ENCODE data around the gene LRMDA.

Gene LRMDA

DNA sequence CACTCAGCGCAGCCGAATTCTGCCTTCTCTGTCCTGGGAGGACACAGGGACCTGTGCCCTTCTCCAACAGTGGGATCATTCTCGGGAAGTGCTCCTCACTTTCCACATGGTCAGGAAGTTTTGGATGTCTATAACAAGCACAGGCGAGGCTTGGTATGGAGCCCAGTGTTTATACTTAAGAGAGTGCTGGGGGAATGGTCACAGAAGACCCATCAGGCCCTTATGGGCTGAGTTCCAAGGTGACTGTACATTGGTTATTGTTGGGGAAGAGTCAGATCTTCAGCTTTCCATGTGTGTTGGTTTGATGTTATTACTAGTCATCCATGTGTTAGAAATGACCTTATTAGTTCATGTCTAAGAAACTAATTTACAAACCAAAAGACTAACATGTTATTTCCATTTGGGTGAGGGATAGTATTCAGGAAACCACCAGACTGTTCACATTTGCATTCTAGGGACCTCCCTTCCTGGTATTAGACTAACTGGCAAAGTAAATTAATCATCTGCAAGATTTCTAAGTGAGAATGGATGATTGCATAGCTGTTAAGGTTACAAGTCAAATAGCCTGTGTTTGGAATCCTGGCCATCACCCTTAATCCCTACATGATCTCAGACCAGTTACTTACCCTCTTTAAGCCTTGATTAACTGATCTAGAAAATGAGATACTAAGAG lies 834.2 kb downstream of the LRMDA start:
- no peaks in the 10 kb centered on the region for H3K9me3 ChIP-seq (ENCODE audit: control insufficient read depth, insufficient read depth, low read length)
- no peak overlapping the region for H3K9ac ChIP-seq (ENCODE audit: low read depth, low read length)
- H3K4me3 ChIP-seq (ENCODE audit: low read depth, low read length) = no peak overlapping the region
- H3K27me3 ChIP-seq (ENCODE audit: control insufficient read depth, insufficient read depth, low read length) = no peaks in the 10 kb centered on the region
- no peaks in the 10 kb centered on the region for H3K36me3 ChIP-seq (ENCODE audit: control insufficient read depth, insufficient read depth, low read length)
- peaks cover 11% of the 10 kb centered on the region for H3K4me1 ChIP-seq (ENCODE audit: control insufficient read depth, insufficient read depth, low read length)
- no peak overlapping the region for H3K27ac ChIP-seq (ENCODE audit: low read depth, low read length)

- peaks cover 14% of the 10 kb centered on the region for H3K4me1 ChIP-seq (ENCODE audit: control insufficient read depth, insufficient read depth, low read length)
- no peak overlapping the region for H3K4me3 ChIP-seq (ENCODE audit: low read depth, low read length)
- no peaks in the 10 kb centered on the region for H3K36me3 ChIP-seq (ENCODE audit: control insufficient read depth, insufficient read depth, low read length)
- H3K9me3 ChIP-seq (ENCODE audit: control insufficient read depth, insufficient read depth, low read length) = no peaks in the 10 kb centered on the region
- H3K27me3 ChIP-seq (ENCODE audit: control insufficient read depth, insufficient read depth, low read length) = no peaks in the 10 kb centered on the region
- H3K27ac ChIP-seq (ENCODE audit: low read depth, low read length) = no peak overlapping the region
- no peak overlapping the region for H3K9ac ChIP-seq (ENCODE audit: low read depth, low read length)
Measured at GRCh38 chr10:76268530-76268929, 837.1 kb downstream of the LRMDA start.

DNA sequence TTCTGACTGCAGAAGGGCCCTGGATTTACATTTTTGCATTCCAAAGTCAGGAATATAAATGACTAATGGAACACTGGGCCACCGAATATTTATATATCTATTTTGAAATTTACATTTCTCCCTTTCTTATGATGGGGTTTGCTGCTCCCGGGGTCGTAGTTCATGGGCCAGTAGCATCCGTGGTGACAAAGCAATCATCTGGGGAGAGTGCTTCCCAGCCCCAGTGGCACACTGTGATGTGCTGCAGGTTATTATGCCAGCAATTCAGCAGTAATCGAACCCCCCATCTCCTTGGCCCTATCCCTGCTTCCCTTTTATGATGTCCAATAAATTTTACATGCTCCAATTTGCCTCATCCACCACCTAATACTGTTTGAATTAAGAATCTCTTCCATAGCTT lies 837.5 kb downstream of the LRMDA start:
- Histone ChIP-seq H3K27ac (ENCODE audit: low read depth, low read length) (no peak overlapping the region), H3K4me3 (ENCODE audit: low read depth, low read length) (no peak overlapping the region), H3K27me3 (ENCODE audit: control insufficient read depth, insufficient read depth, low read length) (no peaks in the 10 kb centered on the region), H3K36me3 (ENCODE audit: control insufficient read depth, insufficient read depth, low read length) (no peaks in the 10 kb centered on the region), H3K9ac (ENCODE audit: low read depth, low read length) (no peak overlapping the region), H3K4me1 (ENCODE audit: control insufficient read depth, insufficient read depth, low read length) (peaks cover 14% of the 10 kb centered on the region), H3K9me3 (ENCODE audit: control insufficient read depth, insufficient read depth, low read length) (no peaks in the 10 kb centered on the region)

- Histone ChIP-seq H3K27me3 (ENCODE audit: control insufficient read depth, insufficient read depth, low read length) (no peaks in the 10 kb centered on the region), H3K9me3 (ENCODE audit: control insufficient read depth, insufficient read depth, low read length) (no peaks in the 10 kb centered on the region), H3K9ac (ENCODE audit: low read depth, low read length) (no peak overlapping the region), H3K4me3 (ENCODE audit: low read depth, low read length) (no peak overlapping the region), H3K4me1 (ENCODE audit: control insufficient read depth, insufficient read depth, low read length) (peaks cover 14% of the 10 kb centered on the region), H3K27ac (ENCODE audit: low read depth, low read length) (no peak overlapping the region), H3K36me3 (ENCODE audit: control insufficient read depth, insufficient read depth, low read length) (no peaks in the 10 kb centered on the region)
Measured at GRCh38 chr10:76270464-76270863, 839.0 kb downstream of the LRMDA start.

- Histone ChIP-seq H3K36me3 (ENCODE audit: control insufficient read depth, insufficient read depth, low read length) (no peaks in the 10 kb centered on the region), H3K9me3 (ENCODE audit: control insufficient read depth, insufficient read depth, low read length) (no peaks in the 10 kb centered on the region), H3K9ac (ENCODE audit: low read depth, low read length) (no peak overlapping the region), H3K27me3 (ENCODE audit: control insufficient read depth, insufficient read depth, low read length) (no peaks in the 10 kb centered on the region), H3K4me3 (ENCODE audit: low read depth, low read length) (no peak overlapping the region), H3K27ac (ENCODE audit: low read depth, low read length) (no peak overlapping the region), H3K4me1 (ENCODE audit: control insufficient read depth, insufficient read depth, low read length) (peaks cover 9% of the 10 kb centered on the region)
Measured at GRCh38 chr10:76274933-76275332, 843.5 kb downstream of the LRMDA start.

GRCh38 chr10:76278811-76279460 lies 847.5 kb downstream of the LRMDA start:
- peaks cover 4% of the 10 kb centered on the region; the same call in 1 of the 2 replicates for H3K4me1 ChIP-seq (ENCODE audit: control insufficient read depth, insufficient read depth, low read length)
- H3K4me3 ChIP-seq (ENCODE audit: low read depth, low read length) = no peak overlapping the region
- H3K36me3 ChIP-seq (ENCODE audit: control insufficient read depth, insufficient read depth, low read length) = no peaks in the 10 kb centered on the region
- H3K9me3 ChIP-seq (ENCODE audit: control insufficient read depth, insufficient read depth, low read length) = no peaks in the 10 kb centered on the region
- no peak overlapping the region for H3K27ac ChIP-seq (ENCODE audit: low read depth, low read length)
- no peak overlapping the region for H3K9ac ChIP-seq (ENCODE audit: low read depth, low read length)
- H3K27me3 ChIP-seq (ENCODE audit: control insufficient read depth, insufficient read depth, low read length) = no peaks in the 10 kb centered on the region

DNA sequence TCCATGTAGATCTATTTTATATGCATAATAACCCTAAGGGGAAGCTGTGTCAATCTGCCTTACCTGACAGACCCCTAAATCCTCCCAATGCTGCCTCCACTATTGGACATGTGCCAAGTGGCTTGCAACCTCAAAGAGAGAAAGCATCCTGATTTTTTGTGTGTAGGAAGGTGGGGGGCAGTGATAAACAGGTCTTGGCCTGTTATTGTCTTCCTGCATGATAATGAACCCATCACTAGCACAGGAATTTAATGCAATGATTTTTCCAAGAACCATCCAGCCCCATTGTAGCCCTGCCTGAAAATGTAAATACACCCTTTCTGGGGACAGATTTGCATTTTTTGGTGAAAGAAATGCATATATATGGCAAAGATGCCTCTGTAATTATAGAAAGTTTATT lies 850.2 kb downstream of the LRMDA start:
- H3K9me3 ChIP-seq (ENCODE audit: control insufficient read depth, insufficient read depth, low read length) = no peaks in the 10 kb centered on the region
- H3K27ac ChIP-seq (ENCODE audit: low read depth, low read length) = no peak overlapping the region
- H3K4me3 ChIP-seq (ENCODE audit: low read depth, low read length) = no peak overlapping the region
- peaks cover 4% of the 10 kb centered on the region; the same call in 1 of the 2 replicates for H3K4me1 ChIP-seq (ENCODE audit: control insufficient read depth, insufficient read depth, low read length)
- H3K36me3 ChIP-seq (ENCODE audit: control insufficient read depth, insufficient read depth, low read length) = no peaks in the 10 kb centered on the region
- H3K9ac ChIP-seq (ENCODE audit: low read depth, low read length) = no peak overlapping the region
- H3K27me3 ChIP-seq (ENCODE audit: control insufficient read depth, insufficient read depth, low read length) = no peaks in the 10 kb centered on the region

- no peaks in the 10 kb centered on the region for H3K36me3 ChIP-seq (ENCODE audit: control insufficient read depth, insufficient read depth, low read length)
- no peak overlapping the region for H3K4me3 ChIP-seq (ENCODE audit: low read depth, low read length)
- no peaks in the 10 kb centered on the region for H3K9me3 ChIP-seq (ENCODE audit: control insufficient read depth, insufficient read depth, low read length)
- H3K27me3 ChIP-seq (ENCODE audit: control insufficient read depth, insufficient read depth, low read length) = no peaks in the 10 kb centered on the region
- peaks cover 4% of the 10 kb centered on the region; the same call in 1 of the 2 replicates for H3K4me1 ChIP-seq (ENCODE audit: control insufficient read depth, insufficient read depth, low read length)
- no peak overlapping the region for H3K27ac ChIP-seq (ENCODE audit: low read depth, low read length)
- no peak overlapping the region for H3K9ac ChIP-seq (ENCODE audit: low read depth, low read length)
Measured at GRCh38 chr10:76282061-76283025, 850.9 kb downstream of the LRMDA start.

- Histone ChIP-seq H3K9me3 (ENCODE audit: control insufficient read depth, insufficient read depth, low read length) (no peaks in the 10 kb centered on the region), H3K27me3 (ENCODE audit: control insufficient read depth, insufficient read depth, low read length) (no peaks in the 10 kb centered on the region), H3K4me1 (ENCODE audit: control insufficient read depth, insufficient read depth, low read length) (peaks cover 4% of the 10 kb centered on the region; the same call in 1 of the 2 replicates), H3K4me3 (ENCODE audit: low read depth, low read length) (no peak overlapping the region), H3K36me3 (ENCODE audit: control insufficient read depth, insufficient read depth, low read length) (no peaks in the 10 kb centered on the region), H3K27ac (ENCODE audit: low read depth, low read length) (no peak overlapping the region), H3K9ac (ENCODE audit: low read depth, low read length) (no peak overlapping the region)
Measured at GRCh38 chr10:76284351-76284750, 852.9 kb downstream of the LRMDA start.

DNA sequence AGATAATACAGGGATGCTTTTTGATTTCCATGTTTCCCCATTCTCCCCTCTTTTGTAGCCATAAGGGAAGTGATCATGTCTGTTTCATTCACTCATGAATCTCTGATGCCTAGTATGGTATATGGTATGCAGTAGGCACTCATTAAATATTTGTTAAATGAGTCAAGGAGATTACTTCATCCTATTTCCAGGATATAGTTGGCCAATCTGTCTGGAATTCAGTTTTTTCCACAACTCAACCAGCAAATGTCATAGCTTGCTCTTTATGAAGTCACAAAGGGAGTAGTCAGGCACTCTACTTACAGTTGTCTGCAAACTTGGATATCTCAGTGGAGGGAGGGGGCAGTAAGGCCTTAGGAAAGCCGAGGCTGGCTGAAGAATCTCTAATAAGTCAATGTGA lies 853.6 kb downstream of the LRMDA start:
- H3K9ac ChIP-seq (ENCODE audit: low read depth, low read length) = no peak overlapping the region
- H3K9me3 ChIP-seq (ENCODE audit: control insufficient read depth, insufficient read depth, low read length) = no peaks in the 10 kb centered on the region
- no peak overlapping the region for H3K27ac ChIP-seq (ENCODE audit: low read depth, low read length)
- no peaks in the 10 kb centered on the region for H3K36me3 ChIP-seq (ENCODE audit: control insufficient read depth, insufficient read depth, low read length)
- no peaks in the 10 kb centered on the region for H3K27me3 ChIP-seq (ENCODE audit: control insufficient read depth, insufficient read depth, low read length)
- H3K4me1 ChIP-seq (ENCODE audit: control insufficient read depth, insufficient read depth, low read length) = peaks cover 4% of the 10 kb centered on the region; the same call in 1 of the 2 replicates
- H3K4me3 ChIP-seq (ENCODE audit: low read depth, low read length) = no peak overlapping the region

Data from HUES48 (cell line).